Stimulated activated CD8-positive, alpha-beta memory T cell treated with anti-CD3 and anti-CD28 coated beads, Interleukin-2, amount 100 ng/mL, for 48 hours (primary cell): ENCODE results near the gene CTAG1B.
"Not testable (repeated sequence)": the region's sequence is repeated elsewhere in the genome, so short reads cannot be mapped to it uniquely, and the experiment has no call there.

Experiments
- DNase-seq, 2 donors: peaks; one replicate each; pipeline ENCODE4 v3.0.0-alpha.2; 2020; ENCODE audit warnings: low read depth in 2 of 2

Gene CTAG1B

GRCh38 chrX:154582994-154583393 lies 36.1 kb downstream of the CTAG1B start:
- DNase-seq = not testable (repeated sequence)

- not testable (repeated sequence) for DNase-seq
Observed at GRCh38 chrX:154575076-154575475, 44.0 kb downstream of the CTAG1B start.

GRCh38 chrX:154573061-154573460 lies 46.0 kb downstream of the CTAG1B start:
- DNase-seq = not testable (repeated sequence)

GRCh38 chrX:154570361-154570760 lies 48.7 kb downstream of the CTAG1B start:
- DNase-seq = not testable (repeated sequence)
